Heart right ventricle (tissue), 16 donors: Measurements from ENCODE around the gene ESYT2. TPM values are rescaled to one million over a fixed set of nuclear protein-coding genes. Genes with fewer than 3 reads are reported as not detected.
"Not testable (repeated sequence)": the region's sequence is repeated elsewhere in the genome, so short reads cannot be mapped to it uniquely, and the experiment has no call there.

Source experiments
- ATAC-seq, 8 donors: fragments of 200-7000 bp; cut with Tn5 transposase; one replicate each; pipeline ENCODE4 v1.9.1; 2020; ENCODE audit warnings: mild to moderate bottlenecking in 8 of 8, moderate library complexity in 8 of 8, moderate number of reproducible peaks in 1 of 8
- DNase-seq, 2 donors: peaks; one replicate each; pipeline ENCODE4 v3.0.0-alpha.2; 2020
- H3K27ac ChIP-seq, 10 donors: fragments of 200-600 bp; sonication (generic) in 2 of 10; one replicate each; pipeline versions ENCODE4 v1.5.0 to v1.8.0; 2020 to 2022; ENCODE audit warnings: mild to moderate bottlenecking in 3 of 10
- H3K27me3 ChIP-seq, 7 donors: fragments of 200-600 bp; one replicate each; pipeline ENCODE4 v1.8.0; 2021 to 2022; ENCODE audit warnings: mild to moderate bottlenecking in 2 of 7
- H3K36me3 ChIP-seq, 9 donors: fragments of 200-600 bp; sonication (generic) in 1 of 9; one replicate each; pipeline versions ENCODE4 v1.5.0 to v1.8.0; 2020 to 2022; ENCODE audit warnings: mild to moderate bottlenecking in 2 of 9
- H3K4me1 ChIP-seq, 9 donors: fragments of 200-600 bp; sonication (generic) in 1 of 9; one replicate each; pipeline versions ENCODE4 v1.5.0 to v1.8.0; 2020 to 2022; ENCODE audit warnings: mild to moderate bottlenecking in 4 of 9
- H3K4me3 ChIP-seq, 10 donors: fragments of 200-600 bp; sonication (generic) in 2 of 10; one replicate each; pipeline versions ENCODE4 v1.5.0 to v1.8.0; 2020 to 2022; ENCODE audit warnings: mild to moderate bottlenecking in 7 of 10, moderate library complexity in 2 of 10
- H3K9me3 ChIP-seq, 11 donors: fragments of 200-600 bp in 10 of 11; sonication (generic) in 2 of 11; one replicate each; pipeline versions ENCODE4 v1.5.0 to v1.8.0; 2013 to 2022; ENCODE audit warnings: mild to moderate bottlenecking in 2 of 11, control low read depth in 1 of 11, moderate library complexity in 1 of 11
- CTCF ChIP-seq, 9 donors: fragments of 200-600 bp; sonication (generic) in 2 of 9; IDR thresholded peaks; one replicate each; pipeline versions ENCODE4 v1.5.0 to v1.8.0; 2021 to 2022; ENCODE audit warnings: antibody characterized with exemption in 9 of 9, mild to moderate bottlenecking in 5 of 9, moderate library complexity in 1 of 9
- WGBS, 2 donors: extraction: QIAGEN DNeasy Blood & Tissue Kit; methylation state at CpG; one replicate each; pipeline ENCODE4 v1.1.7; 2013; ENCODE audit warnings: inconsistent platforms in 1 of 2; 5-methylcytosine and 5-hydroxymethylcytosine counted together
- intact Hi-C, 10 donors: fragments of 100-400 bp; cut with DNase I; formaldehyde crosslinking; loops; one replicate each; pipeline versions ENCODE4 v1.11.1 to v1.14.2; 2022
- polyA plus RNA-seq, 2 donors: library from polyadenylated mRNA; stranded (reverse); fragments of 200-250 nt; gene quantifications; one replicate each; pipeline ENCODE4 v1.2.3, GENCODE V29; 2013
- total RNA-seq, 10 donors: library from RNA; stranded (reverse); fragmentation: NEBNext Ultra II Directional in 3 of 10; extraction: Animal tissue kit (Norgen Biotek cat#: 25700) in 3 of 10; gene quantifications; one replicate each; pipeline versions ENCODE4 v1.2.1 to v1.2.4, GENCODE V29; 2021 to 2023
- donor health status: Arrhythmogenic right ventricular cardiomyopathy.
- donor health status: ischemic (EF 13 %, LVEDD 7.1; RV severe dilation, severe dysfunction).
- donor health status: healthy with polysubstance abuse.
- donor health status: DM: no; HTN: yes; CAD: no.
- donor health status: DM: no; HTN: no; CAD: no.
- donor health status: ischemic (EF 25% LVEDD 6.9; RV normal size, moderate dysfunction).
- donor health status: ischemic (EF 25% LVEDD 5.7; RV mildly dilated, moderate dysfunction).
- donor health status: healthy.
- donor health status: DM: yes; HTN: yes; CAD: no.
- donor health status: Ischemic cardiomyopathy.
- donor health status: ischemic (EF 35%, LVEDD 5.7; RV mildly dilated, moderate dysfunction).
- donor health status: nonischemic (EF 11% LVEDD 7.7; RV severe dilation, severe dysfunction).
- donor health status: DM: yes; HTN: yes; CAD: no.
- donor health status: PGD.
- donor health status: ischemic (EF 29% LVEDD 5.4; RV normal size, mild dysfunction).
- donor health status: nonischemic (EF 23%, LVEDD 6.1; RV moderate dilation, normal function).

ESYT2 gene
- total and polyA plus RNA-seq, 12 donors = 18.9 to 79.2 (median 48.7) TPM

GRCh38 chr7:158840604-158841003 is 11.3 kb upstream of the ESYT2 start:
- H3K4me3 ChIP-seq = no peak overlapping the region
- H3K36me3 ChIP-seq = no peaks in the 10 kb centered on the region
- H3K9me3 ChIP-seq = no peaks in the 10 kb centered on the region
- intact Hi-C loops = no loop called here
- no peak overlapping the region for H3K27ac ChIP-seq
- no peaks in the 10 kb centered on the region for H3K4me1 ChIP-seq
- WGBS, 2 donors = 76 to 84% methylated on average over 8 of the region's 8 CpGs
- ATAC-seq (no peak), DNase-seq (no peak)
- no peak for TF ChIP-seq CTCF (IDR thresholded peaks at IDR 0.05)
- H3K27me3 ChIP-seq = no peaks in the 10 kb centered on the region

- not testable (repeated sequence) for H3K9me3 ChIP-seq, H3K36me3 ChIP-seq, ATAC-seq, DNase-seq, H3K27ac ChIP-seq, H3K4me1 ChIP-seq, H3K4me3 ChIP-seq, H3K27me3 ChIP-seq
- intact Hi-C loops = loop anchor here in 2 of 10 donors (5.0 to 10.0 kb wide), 2 partner anchors 54 to 137 kb away; partner anchors contain the start of gene NCAPG2 (in 1 of the 2)
- WGBS, 2 donors = 65 to 78% methylated on average over 7 to 8 of the region's 8 CpGs
These were observed 9.9 kb upstream of the ESYT2 start for GRCh38 chr7:158839177-158839576.

- TF ChIP-seq CTCF (IDR thresholded peaks at IDR 0.05) = no peak
- Histone ChIP-seq H3K36me3 (no peaks in the 10 kb centered on the region), H3K27me3 (no peaks in the 10 kb centered on the region), H3K4me3 (no peak overlapping the region), H3K27ac (no peak overlapping the region), H3K4me1 (peaks cover 0 to 9% (median 0%) of the 10 kb centered on the region in 9 donors), H3K9me3 (no peaks in the 10 kb centered on the region)
- intact Hi-C loops = loop anchor here in 2 of 10 donors (5.0 to 10.0 kb wide), 2 partner anchors 53 to 136 kb away; partner anchors contain the start of gene NCAPG2 (in 1 of the 2)
- ATAC-seq = no peak
- WGBS, 2 donors = 91 to 92% methylated on average over 8 of the region's 8 CpGs
- DNase-seq = no peak
These were observed 8.7 kb upstream of the ESYT2 start for GRCh38 chr7:158837790-158838637.

- H3K27ac ChIP-seq = no peak overlapping the region
- TF ChIP-seq CTCF (IDR thresholded peaks at IDR 0.05) = no peak
- no peaks in the 10 kb centered on the region for H3K9me3 ChIP-seq
- intact Hi-C loops = loop anchor here in 2 of 10 donors (5.0 to 10.0 kb wide), 2 partner anchors 52 to 134 kb away; partner anchors contain the start of gene NCAPG2 (in 1 of the 2)
- H3K36me3 ChIP-seq = no peaks in the 10 kb centered on the region
- peaks cover 0 to 9% (median 0%) of the 10 kb centered on the region in 9 donors for H3K4me1 ChIP-seq
- ATAC-seq = no peak
- 88 to 95% methylated on average over 8 of the region's 8 CpGs for WGBS, 2 donors
- no peak overlapping the region for H3K4me3 ChIP-seq
- H3K27me3 ChIP-seq = no peaks in the 10 kb centered on the region
- no peak for DNase-seq
These were observed 7.4 kb upstream of the ESYT2 start for GRCh38 chr7:158836692-158837091.
